ENCODE data around the gene CREB3L4.

DNA sequence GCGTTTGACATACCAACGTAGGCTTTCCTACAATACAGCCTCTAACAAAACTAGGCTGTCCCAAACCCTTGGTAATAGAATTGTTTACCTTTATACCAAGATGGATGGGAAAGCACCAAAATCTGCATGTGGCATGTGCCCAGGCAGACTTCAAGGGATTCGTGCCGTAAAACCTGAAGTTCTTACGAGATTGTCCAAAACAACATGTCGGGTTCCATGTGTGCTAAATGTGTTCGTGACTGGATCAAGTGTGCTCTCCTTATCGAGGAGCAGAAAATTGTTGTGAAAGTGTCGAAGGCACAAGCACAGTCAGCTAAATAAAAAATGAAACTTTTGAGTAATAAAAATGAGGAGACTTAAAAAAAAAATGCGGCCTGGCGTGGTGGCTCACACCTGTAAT, 27.9 kb downstream of the CREB3L4 start:
- no peak for TF ChIP-seq POLR2A (IDR thresholded peaks at IDR 0.05)
- TF ChIP-seq, protein P1, sequence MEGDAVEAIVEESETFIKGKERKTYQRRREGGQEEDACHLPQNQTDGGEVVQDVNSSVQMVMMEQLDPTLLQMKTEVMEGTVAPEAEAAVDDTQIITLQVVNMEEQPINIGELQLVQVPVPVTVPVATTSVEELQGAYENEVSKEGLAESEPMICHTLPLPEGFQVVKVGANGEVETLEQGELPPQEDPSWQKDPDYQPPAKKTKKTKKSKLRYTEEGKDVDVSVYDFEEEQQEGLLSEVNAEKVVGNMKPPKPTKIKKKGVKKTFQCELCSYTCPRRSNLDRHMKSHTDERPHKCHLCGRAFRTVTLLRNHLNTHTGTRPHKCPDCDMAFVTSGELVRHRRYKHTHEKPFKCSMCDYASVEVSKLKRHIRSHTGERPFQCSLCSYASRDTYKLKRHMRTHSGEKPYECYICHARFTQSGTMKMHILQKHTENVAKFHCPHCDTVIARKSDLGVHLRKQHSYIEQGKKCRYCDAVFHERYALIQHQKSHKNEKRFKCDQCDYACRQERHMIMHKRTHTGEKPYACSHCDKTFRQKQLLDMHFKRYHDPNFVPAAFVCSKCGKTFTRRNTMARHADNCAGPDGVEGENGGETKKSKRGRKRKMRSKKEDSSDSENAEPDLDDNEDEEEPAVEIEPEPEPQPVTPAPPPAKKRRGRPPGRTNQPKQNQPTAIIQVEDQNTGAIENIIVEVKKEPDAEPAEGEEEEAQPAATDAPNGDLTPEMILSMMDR (IDR thresholded peaks at IDR 0.05), result no peak
